GM23248 (cell line): ENCODE measurements around the gene HLA-DOA.

Experiments used
- EZH2 ChIP-seq: fragments of 200-600 bp; sonication (generic); IDR thresholded peaks from 2 replicates; pipeline ENCODE4 v1.6.1; 2018; ENCODE audit warnings: antibody characterized with exemption, mild to moderate bottlenecking; ENCODE audit not compliant: insufficient read depth, poor library complexity, severe bottlenecking
- EZH2phosphoT487 ChIP-seq: fragments of 200-600 bp; sonication (generic); IDR thresholded peaks from 2 replicates; pipeline ENCODE4 v1.6.1; 2018; ENCODE audit warnings: antibody characterized with exemption, moderate library complexity, mild to moderate bottlenecking, low read depth; ENCODE audit not compliant: insufficient read depth

DNA sequence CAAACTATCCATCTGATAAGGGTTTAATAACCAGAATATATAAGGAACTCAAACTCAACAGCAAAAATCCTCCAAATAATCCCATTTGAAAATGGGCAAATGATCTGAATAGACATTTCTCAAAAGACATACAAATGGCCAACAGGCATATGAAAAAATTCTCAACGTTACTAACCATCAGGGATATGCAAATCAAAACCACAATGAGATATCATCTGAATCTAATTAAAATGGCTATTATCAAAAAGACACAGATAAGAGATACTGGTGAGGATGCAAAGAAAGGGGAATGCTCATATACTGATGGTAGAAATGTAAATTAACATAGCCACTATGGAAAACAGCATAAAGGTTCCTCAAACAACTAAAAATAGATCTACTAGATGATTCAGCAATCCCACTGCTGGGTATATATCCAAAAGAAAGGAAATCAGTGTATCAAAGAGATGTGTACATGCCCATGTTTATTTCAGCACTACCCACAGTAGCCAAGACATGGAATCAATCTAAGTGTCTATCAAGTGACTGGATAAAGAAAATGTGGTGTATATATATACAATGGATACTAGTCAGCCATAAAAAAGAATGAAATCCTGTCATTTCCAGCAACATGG lies 47.1 kb downstream of the HLA-DOA start:
- TF ChIP-seq EZH2 (no peak), EZH2phosphoT487 (no peak)
